HepG2 (cell line): Measurements from ENCODE around the gene GTPBP6. TPM values are rescaled to one million over a fixed set of nuclear protein-coding genes. Genes with fewer than 3 reads are reported as not detected.
A peak's percentile ranks its signal among the peaks of the same experiment; 100 is the strongest.

ENCODE experiments used
- ATF7 ChIP-seq, 2 experiments: fragments of 450-650 bp in 1 of 2; sonication (generic) in 1 of 2; formaldehyde crosslinking in 1 of 2; IDR thresholded peaks; 2 replicates each; pipeline versions ENCODE4 v1.4.0 to v1.6.1; 2016 to 2020; ENCODE audit warnings: antibody characterized with exemption in 1 of 2, mild to moderate bottlenecking in 1 of 2, missing genetic modification reagents in 1 of 2
- CREM ChIP-seq, 2 experiments: sonication (generic) in 1 of 2; formaldehyde crosslinking in 1 of 2; IDR thresholded peaks; 2 replicates each; pipeline versions ENCODE4 v1.4.0 to v1.6.1; 2016 to 2020; ENCODE audit warnings: antibody characterized with exemption in 1 of 2, mild to moderate bottlenecking in 1 of 2, missing genetic modification reagents in 1 of 2
- ESRRA ChIP-seq: sonication (generic); formaldehyde crosslinking; IDR thresholded peaks from 2 replicates; pipeline ENCODE4 v1.5.1; 2020; ENCODE audit warnings: mild to moderate bottlenecking, low read depth, missing genetic modification reagents
- FLYWCH1 ChIP-seq: sonication (generic); formaldehyde crosslinking; IDR thresholded peaks from 2 replicates; pipeline ENCODE4 v1.8.1; 2023; ENCODE audit warnings: mild to moderate bottlenecking, missing genetic modification reagents
- FOXJ3 ChIP-seq: sonication (generic); formaldehyde crosslinking; IDR thresholded peaks from 2 replicates; pipeline ENCODE4 v1.4.0; 2020; ENCODE audit warnings: missing genetic modification reagents, mild to moderate bottlenecking, borderline replicate concordance
- FOXK1 ChIP-seq: sonication (generic); formaldehyde crosslinking; IDR thresholded peaks from 2 replicates; pipeline ENCODE4 v1.4.0; 2020; ENCODE audit warnings: low read depth, missing genetic modification reagents, borderline replicate concordance
- HDAC2 ChIP-seq: sonication (generic); formaldehyde crosslinking; IDR thresholded peaks from 2 replicates; pipeline ENCODE4 v1.4.0; 2020; ENCODE audit warnings: missing genetic modification reagents
- HNRNPUL1 ChIP-seq: fragments of 200-400 bp; formaldehyde crosslinking; IDR thresholded peaks from 2 replicates; pipeline ENCODE4 v1.6.1; 2017; ENCODE audit warnings: low read depth, mild to moderate bottlenecking, low read length, moderate library complexity
- IRF1 ChIP-seq: sonication (generic); formaldehyde crosslinking; IDR thresholded peaks from 2 replicates; pipeline ENCODE4 v1.4.0; 2020; ENCODE audit warnings: low read depth, mild to moderate bottlenecking, missing genetic modification reagents
- KLF12 ChIP-seq: sonication (generic); formaldehyde crosslinking; IDR thresholded peaks from 2 replicates; pipeline ENCODE4 v1.4.0; 2020; ENCODE audit warnings: missing genetic modification reagents, borderline replicate concordance
- KMT2A ChIP-seq: sonication (generic); formaldehyde crosslinking; IDR thresholded peaks from 2 replicates; pipeline ENCODE4 v1.4.0; 2020; ENCODE audit warnings: missing genetic modification reagents
- MYNN ChIP-seq: sonication (generic); formaldehyde crosslinking; IDR thresholded peaks from 2 replicates; pipeline ENCODE4 v1.4.0; 2020; ENCODE audit warnings: mild to moderate bottlenecking, low read depth, missing genetic modification reagents
- PRDM4 ChIP-seq: sonication (generic); formaldehyde crosslinking; IDR thresholded peaks from 2 replicates; pipeline ENCODE4 v1.9.0; 2021; ENCODE audit warnings: missing genetic modification reagents, borderline replicate concordance
- SRY ChIP-seq: sonication (generic); formaldehyde crosslinking; IDR thresholded peaks from 2 replicates; pipeline ENCODE4 v1.8.0; 2022; ENCODE audit warnings: mild to moderate bottlenecking, missing genetic modification reagents
- TFE3 ChIP-seq: IDR thresholded peaks from 2 replicates; pipeline ENCODE4 v1.6.1; 2016
- ZBTB49 ChIP-seq: sonication (generic); formaldehyde crosslinking; IDR thresholded peaks from 2 replicates; pipeline ENCODE4 v1.4.0; 2020; ENCODE audit warnings: missing genetic modification reagents, borderline replicate concordance
- ZNF20 ChIP-seq: sonication (generic); formaldehyde crosslinking; IDR thresholded peaks from 2 replicates; pipeline ENCODE4 v1.4.0; 2020; ENCODE audit warnings: mild to moderate bottlenecking, moderate library complexity, missing genetic modification reagents
- ZNF24 ChIP-seq: fragments of 450-650 bp; IDR thresholded peaks from 2 replicates; pipeline ENCODE4 v1.6.1; 2017; ENCODE audit warnings: antibody characterized with exemption, mild to moderate bottlenecking
- ZNF264 ChIP-seq: sonication (generic); formaldehyde crosslinking; IDR thresholded peaks from 2 replicates; pipeline ENCODE4 v1.4.0; 2020; ENCODE audit warnings: missing genetic modification reagents
- ZNF496 ChIP-seq: sonication (generic); formaldehyde crosslinking; IDR thresholded peaks from 2 replicates; pipeline ENCODE4 v1.8.1; 2023; ENCODE audit warnings: mild to moderate bottlenecking, moderate library complexity, missing genetic modification reagents; ENCODE audit not compliant: insufficient replicate concordance
- ZNF510 ChIP-seq: sonication (generic); formaldehyde crosslinking; IDR thresholded peaks from 2 replicates; pipeline ENCODE4 v1.4.0; 2020; ENCODE audit warnings: low read depth, mild to moderate bottlenecking, missing genetic modification reagents
- ZNF879 ChIP-seq: sonication (generic); formaldehyde crosslinking; IDR thresholded peaks from 2 replicates; pipeline ENCODE4 v1.8.1; 2023; ENCODE audit warnings: missing genetic modification reagents
- polyA plus RNA-seq, 8 experiments: library from polyadenylated mRNA; depleted of rRNA in 3 of 8; stranded (reverse) in 7 of 8; unstranded in 1 of 8; fragments of >200 nt; fragmentation: Illumina TruSeq in 4 of 8; extraction: Trizol in 4 of 8; gene quantifications; 2 replicates each; pipeline versions ENCODE4 v1.2.1 to v1.2.3, GENCODE V29; 2011 to 2016; ENCODE audit warnings: low read depth in 4 of 8, missing spikeins in 1 of 8, mixed read lengths in 1 of 8; ENCODE audit not compliant: insufficient read depth in 1 of 8
- total RNA-seq, 5 experiments: library from RNA; depleted of rRNA; stranded (reverse); fragments of >200 nt; fragmentation: Illumina TruSeq; extraction: Trizol; gene quantifications; 2 replicates each; pipeline ENCODE4 v1.2.3, GENCODE V29; 2016; ENCODE audit warnings: low read depth in 1 of 5

Gene GTPBP6
- total and polyA plus RNA-seq, 2 of the 13 experiments (the other 11 are each of a cell fraction or from before 2014, with no cell fraction given) = 20.2 to 39.6 TPM

GRCh38 chrX:264634-265455 lies 53.8 kb downstream of the GTPBP6 start (continued):
- TF ChIP-seq PRDM4 (CRISPR knock-in tag) (no peak), TFE3 (CRISPR knock-in tag) (0 out of 2 replicates have a peak, but pooled peaks have one; percentile 12), FLYWCH1 (CRISPR knock-in tag) (no peak), ZNF510 (CRISPR knock-in tag) (no peak), HDAC2 (CRISPR knock-in tag) (peak; percentile 14; the same call in 1 of the 2 replicates), KLF12 (CRISPR knock-in tag) (no peak), ZNF879 (CRISPR knock-in tag) (no peak), ZNF20 (CRISPR knock-in tag) (no peak), CREM (IDR thresholded peaks at IDR 0.05) (peak; percentile 53; the same call in 1 of the 2 replicates), CREM (CRISPR knock-in tag; IDR thresholded peaks at IDR 0.05) (no peak), ZBTB49 (no peak), ATF7 (IDR thresholded peaks at IDR 0.05) (peak; percentile 23; the same call in 1 of the 2 replicates), ATF7 (CRISPR knock-in tag; IDR thresholded peaks at IDR 0.05) (no peak), SRY (no peak), FOXK1 (0 out of 2 replicates have a peak, but pooled peaks have one; percentile 32), IRF1 (CRISPR knock-in tag) (no peak), ESRRA (CRISPR knock-in tag) (no peak), KMT2A (CRISPR knock-in tag) (no peak), ZNF264 (CRISPR knock-in tag) (no peak), ZNF496 (CRISPR knock-in tag) (no peak), MYNN (CRISPR knock-in tag) (no peak), FOXJ3 (0 out of 2 replicates have a peak, but pooled peaks have one; percentile 16), HNRNPUL1 (no peak), ZNF24 (no peak)
